Loucy (cell line): ENCODE measurements around the gene PHF10.
A peak's percentile ranks its signal among the peaks of the same experiment; 100 is the strongest.

Source experiments
- H2AFZ ChIP-seq: fragments of 200-600 bp; sonication (generic); 2 replicates; pipeline ENCODE4 v1.6.0; 2016; ENCODE audit warnings: antibody characterized with exemption, mild to moderate bottlenecking, low read length, moderate library complexity
- H3F3A ChIP-seq: fragments of 200-600 bp; 2 replicates; pipeline ENCODE4 v1.6.0; 2016; ENCODE audit warnings: antibody characterized with exemption, low read depth, mild to moderate bottlenecking
- H3K27me3 ChIP-seq: fragments of 200-600 bp; sonication (generic); 2 replicates; pipeline ENCODE4 v1.6.1; 2014; ENCODE audit warnings: low read length, mild to moderate bottlenecking; ENCODE audit not compliant: insufficient read depth, poor library complexity, severe bottlenecking
- H3K36me3 ChIP-seq: fragments of 200-600 bp; sonication (generic); 2 replicates; pipeline ENCODE4 v1.6.1; 2016; ENCODE audit warnings: low read length; ENCODE audit not compliant: insufficient read depth
- H3K4me1 ChIP-seq: fragments of 200-600 bp; sonication (generic); 2 replicates; pipeline ENCODE4 v1.5.1; 2014; ENCODE audit warnings: low read length, mild to moderate bottlenecking; ENCODE audit not compliant: insufficient read depth, poor library complexity, severe bottlenecking
- H3K4me2 ChIP-seq: fragments of 200-600 bp; sonication (generic); 2 replicates; pipeline ENCODE4 v1.6.0; 2014; ENCODE audit warnings: antibody characterized with exemption, low read length, low read depth, mild to moderate bottlenecking; ENCODE audit not compliant: poor library complexity, severe bottlenecking
- H3K4me3 ChIP-seq: fragments of 200-600 bp; sonication (generic); 2 replicates; pipeline ENCODE4 v1.5.1; 2014; ENCODE audit warnings: low read length, mild to moderate bottlenecking, mixed read lengths; ENCODE audit not compliant: poor library complexity, severe bottlenecking
- H3K79me2 ChIP-seq: fragments of 200-600 bp; sonication (generic); 2 replicates; pipeline ENCODE4 v1.6.1; 2014; ENCODE audit warnings: low read length; ENCODE audit not compliant: insufficient read depth
- H3K9ac ChIP-seq: fragments of 200-600 bp; sonication (generic); 2 replicates; pipeline ENCODE4 v1.6.0; 2014; ENCODE audit warnings: mild to moderate bottlenecking, low read depth, low read length, moderate library complexity; ENCODE audit not compliant: poor library complexity, severe bottlenecking
- H3K9me2 ChIP-seq: fragments of 200-600 bp; sonication (generic); replicated peaks from 2 replicates; pipeline ENCODE4 v1.6.1; 2016; ENCODE audit warnings: low read depth, low read length, mixed read lengths
- H3K9me3 ChIP-seq: fragments of 200-600 bp; sonication (generic); 2 replicates; pipeline ENCODE4 v1.6.1; 2014; ENCODE audit warnings: mild to moderate bottlenecking, antibody characterized with exemption, low read length, low read depth; ENCODE audit not compliant: insufficient read depth
- H4K20me1 ChIP-seq: fragments of 200-600 bp; sonication (generic); 2 replicates; pipeline ENCODE4 v1.6.0; 2014; ENCODE audit warnings: antibody characterized with exemption, low read length, mild to moderate bottlenecking; ENCODE audit not compliant: insufficient read depth, poor library complexity, severe bottlenecking
- CTCF ChIP-seq: fragments of 200-600 bp; sonication (generic); conservative IDR thresholded peaks from 2 replicates; pipeline ENCODE4 v1.5.1; 2014; ENCODE audit warnings: mild to moderate bottlenecking, antibody characterized with exemption, low read length
- EZH2phosphoT487 ChIP-seq: fragments of 200-600 bp; IDR thresholded peaks from 2 replicates; pipeline ENCODE4 v1.6.1; 2018; ENCODE audit warnings: antibody characterized with exemption, mild to moderate bottlenecking, moderate library complexity, borderline replicate concordance

PHF10 gene

GRCh38 chr6:169719117-169719516, 5.2 kb downstream of the PHF10 start:
- H3K9me2 ChIP-seq, result no peaks in the 10 kb centered on the region
- no peak overlapping the region for H2AFZ ChIP-seq
- no peaks in the 10 kb centered on the region for H3K27me3 ChIP-seq
- no peaks in the 10 kb centered on the region for H3K9me3 ChIP-seq
- peaks cover 80% of the 10 kb centered on the region for H3K79me2 ChIP-seq
- no peaks in the 10 kb centered on the region for H3F3A ChIP-seq
- H3K4me1 ChIP-seq, result peaks cover 39% of the 10 kb centered on the region
- peaks cover 34% of the 10 kb centered on the region for H3K36me3 ChIP-seq
- H3K4me2 ChIP-seq, result peak overlapping the region; percentile 61
- H3K4me3 ChIP-seq, result peak overlapping the region; percentile 42
- TF ChIP-seq CTCF (no peak), EZH2phosphoT487 (no peak)
- peak overlapping the region; percentile 52 for H3K9ac ChIP-seq
- H4K20me1 ChIP-seq, result peaks cover 44% of the 10 kb centered on the region

- Histone ChIP-seq H3K27me3 (no peaks in the 10 kb centered on the region), H3K4me3 (no peak overlapping the region), H3K9me2 (no peaks in the 10 kb centered on the region), H3K79me2 (peaks cover 40% of the 10 kb centered on the region), H3K4me1 (peaks cover 13% of the 10 kb centered on the region), H3F3A (no peaks in the 10 kb centered on the region), H4K20me1 (peaks cover 8% of the 10 kb centered on the region), H3K36me3 (peaks cover 67% of the 10 kb centered on the region), H3K9ac (no peak overlapping the region), H3K4me2 (no peak overlapping the region), H2AFZ (no peak overlapping the region), H3K9me3 (no peaks in the 10 kb centered on the region)
- TF ChIP-seq EZH2phosphoT487 (no peak), CTCF (no peak)
Observed at GRCh38 chr6:169714595-169714994, 9.7 kb downstream of the PHF10 start.

GRCh38 chr6:169714178-169714577, 10.1 kb downstream of the PHF10 start:
- Histone ChIP-seq H3K9ac (no peak overlapping the region), H3F3A (no peaks in the 10 kb centered on the region), H3K4me2 (no peak overlapping the region), H4K20me1 (peaks cover 4% of the 10 kb centered on the region), H3K4me1 (peaks cover 9% of the 10 kb centered on the region), H3K36me3 (peaks cover 71% of the 10 kb centered on the region), H3K79me2 (peaks cover 36% of the 10 kb centered on the region), H3K27me3 (no peaks in the 10 kb centered on the region), H2AFZ (no peak overlapping the region), H3K9me2 (no peaks in the 10 kb centered on the region), H3K4me3 (no peak overlapping the region), H3K9me3 (no peaks in the 10 kb centered on the region)
- TF ChIP-seq EZH2phosphoT487 (no peak), CTCF (no peak)
